ENCODE results near the gene GOLGA6L10.
"Not testable (repeated sequence)": the region's sequence is repeated elsewhere in the genome, so short reads cannot be mapped to it uniquely, and the experiment has no call there.

DNA sequence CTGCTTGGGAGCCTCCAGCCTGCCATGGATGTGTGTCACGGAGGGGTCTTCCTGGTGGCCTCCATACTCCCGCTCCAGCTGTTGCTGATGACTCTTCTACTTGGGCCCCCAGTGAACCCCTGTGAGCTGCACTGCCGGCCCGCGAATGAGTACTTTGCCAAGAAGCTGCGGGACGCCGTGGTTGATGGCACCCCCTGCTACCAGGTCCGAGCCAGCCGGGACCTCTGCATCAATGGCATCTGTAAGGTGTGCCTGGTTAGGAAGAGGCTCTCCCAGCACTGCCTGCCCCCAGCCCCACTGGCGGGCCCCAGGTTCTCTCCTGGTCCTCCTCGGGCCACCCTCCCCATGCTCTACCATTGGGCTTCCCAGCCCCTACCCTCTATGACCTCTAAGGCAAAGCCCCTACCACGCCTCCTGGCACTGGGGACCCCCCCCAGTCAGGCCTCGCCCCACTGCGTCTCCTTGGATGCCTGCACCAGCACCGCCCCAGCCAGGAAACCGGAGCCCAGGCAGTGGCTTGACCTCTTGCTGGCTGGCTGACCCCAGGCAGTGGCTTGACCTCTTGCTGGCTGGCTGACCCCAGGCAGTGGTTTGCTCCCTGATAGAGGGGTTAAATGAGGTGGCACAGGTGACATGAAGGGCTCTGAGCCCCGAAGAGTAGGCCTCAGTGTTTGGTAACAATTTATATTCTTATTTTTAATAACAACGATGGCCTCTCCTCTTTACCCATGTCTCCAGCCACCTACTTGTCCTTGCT, 29.6 kb downstream of the GOLGA6L10 start:
- TF ChIP-seq YY1 (IDR thresholded peaks at IDR 0.05; ENCODE audit: insufficient read depth, insufficient read length); SUZ12 (IDR thresholded peaks at IDR 0.05; ENCODE audit: extremely low read depth, insufficient read depth, insufficient read length): not testable (repeated sequence)

Measured in NT2/D1 (cell line).